Pancreas (tissue), 10 donors: ENCODE measurements around the gene ADGRV1. TPM values are rescaled to one million over a fixed set of nuclear protein-coding genes. Genes with fewer than 3 reads are reported as not detected.
"Not testable (repeated sequence)": the region's sequence is repeated elsewhere in the genome, so short reads cannot be mapped to it uniquely, and the experiment has no call there.

Experiments used
- ATAC-seq, 4 donors: fragments of 200-7000 bp; cut with Tn5 transposase; one replicate each; pipeline versions ENCODE4 v1.8.0 to v1.9.1; 2020; ENCODE audit warnings: mild to moderate bottlenecking in 4 of 4, moderate library complexity in 4 of 4
- DNase-seq, 6 donors: peaks; one replicate each; pipeline ENCODE4 v3.0.0-alpha.2; 2020
- FAIRE-seq: peaks from 2 replicates; lab custom pipeline; 2012; peaks lifted over from hg19 to GRCh38; lab: Jason Lieb, UNC
- H3K27ac ChIP-seq, 4 donors: fragments of 200-600 bp; sonication (generic); 1 replicate in 3 of 4; 2 replicates in 1 of 4; pipeline versions ENCODE4 v1.5.0 to v1.8.0; 2020
- H3K27me3 ChIP-seq, 4 donors: fragments of 200-600 bp; one replicate each; pipeline ENCODE4 v1.8.0; 2021
- H3K36me3 ChIP-seq, 3 donors: fragments of 200-600 bp; sonication (generic) in 1 of 3; one replicate each; pipeline versions ENCODE4 v1.5.0 to v1.8.0; 2020 to 2021
- H3K4me1 ChIP-seq, 3 donors: fragments of 200-600 bp; one replicate each; pipeline ENCODE4 v1.8.0; 2021
- H3K4me3 ChIP-seq, 4 donors: fragments of 200-600 bp; sonication (generic) in 2 of 4; one replicate each; pipeline versions ENCODE4 v1.5.0 to v1.8.0; 2020 to 2021
- H3K9me3 ChIP-seq, 4 donors: fragments of 200-600 bp; one replicate each; pipeline ENCODE4 v1.8.0; 2021
- WGBS, 2 donors: extraction: QIAGEN DNeasy Blood & Tissue Kit; methylation state at CpG; one replicate each; pipeline ENCODE4 v1.1.7; 2013; 5-methylcytosine and 5-hydroxymethylcytosine counted together
- intact Hi-C, 3 donors: fragments of 100-400 bp; cut with DNase I; formaldehyde crosslinking; loops; one replicate each; pipeline versions ENCODE4 v1.11.1 to v1.14.2; 2022
- polyA plus RNA-seq, 2 donors: library from polyadenylated mRNA; stranded (reverse); fragments of 200-250 nt; gene quantifications; one replicate each; pipeline ENCODE4 v1.2.3, GENCODE V29; 2013
- total RNA-seq, 6 donors: library from RNA; stranded (reverse); fragmentation: NEBNext Ultra II Directional in 4 of 6; extraction: Animal tissue kit (Norgen Biotek cat#: 25700) in 4 of 6; gene quantifications; one replicate each; pipeline versions ENCODE4 v1.2.1 to v1.2.4, GENCODE V29; 2021 to 2023
- TF ChIP-seq, protein P1 (sequence below), 4 donors: fragments of 200-600 bp; sonication (generic) in 3 of 4; IDR thresholded peaks; one replicate each; pipeline versions ENCODE4 v1.5.0 to v1.8.0; 2021; ENCODE audit warnings: antibody characterized with exemption in 4 of 4
- donor health status: healthy with polysubstance abuse.
- donor health status: DM: no; HTN: no; CAD: no; lungs with moderate emphysema.
- donor health status: DM: no; HTN: no; CAD: no.
- donor health status: control.
- donor health status: control.
- donor health status: Bipolar disorder and iron deficiency.
- donor health status: DM: yes; HTN: yes; CAD: no.
- donor health status: DM: no; HTN: no; CAD: no.
- donor health status: DM: no; HTN: no; CAD: no.
- donor health status: DM: yes; HTN: yes; CAD: no.

The ADGRV1 gene
- total and polyA plus RNA-seq, 8 donors: 3.9 to 6.9 (median 5.4) TPM

DNA sequence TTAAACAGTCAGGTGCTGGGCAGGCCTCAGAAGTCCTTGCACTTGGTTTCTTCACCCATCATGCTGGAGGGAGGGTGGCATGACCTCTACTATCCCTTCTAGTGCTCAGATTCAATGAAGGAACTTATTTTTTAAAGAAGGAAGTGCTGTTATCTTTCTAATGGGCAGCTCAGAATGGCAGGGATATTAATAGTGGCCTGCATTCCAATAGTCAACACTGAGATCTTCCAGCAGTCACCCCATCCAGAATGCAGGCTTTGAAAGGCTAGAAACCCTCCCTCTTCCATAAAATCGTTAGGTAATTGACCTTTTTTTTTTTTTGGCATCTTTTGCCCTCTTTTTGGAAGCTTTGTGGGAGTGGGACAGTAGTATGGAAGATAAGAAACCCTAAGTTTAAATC is 499.6 kb downstream of the ADGRV1 start:
- no peaks in the 10 kb centered on the region for H3K27me3 ChIP-seq
- ATAC-seq (peak in 1 of 4 donors; percentile 19), FAIRE-seq (no peak), DNase-seq (no peak)
- no peaks in the 10 kb centered on the region for H3K4me1 ChIP-seq
- no peak overlapping the region for H3K4me3 ChIP-seq
- TF ChIP-seq, protein P1, sequence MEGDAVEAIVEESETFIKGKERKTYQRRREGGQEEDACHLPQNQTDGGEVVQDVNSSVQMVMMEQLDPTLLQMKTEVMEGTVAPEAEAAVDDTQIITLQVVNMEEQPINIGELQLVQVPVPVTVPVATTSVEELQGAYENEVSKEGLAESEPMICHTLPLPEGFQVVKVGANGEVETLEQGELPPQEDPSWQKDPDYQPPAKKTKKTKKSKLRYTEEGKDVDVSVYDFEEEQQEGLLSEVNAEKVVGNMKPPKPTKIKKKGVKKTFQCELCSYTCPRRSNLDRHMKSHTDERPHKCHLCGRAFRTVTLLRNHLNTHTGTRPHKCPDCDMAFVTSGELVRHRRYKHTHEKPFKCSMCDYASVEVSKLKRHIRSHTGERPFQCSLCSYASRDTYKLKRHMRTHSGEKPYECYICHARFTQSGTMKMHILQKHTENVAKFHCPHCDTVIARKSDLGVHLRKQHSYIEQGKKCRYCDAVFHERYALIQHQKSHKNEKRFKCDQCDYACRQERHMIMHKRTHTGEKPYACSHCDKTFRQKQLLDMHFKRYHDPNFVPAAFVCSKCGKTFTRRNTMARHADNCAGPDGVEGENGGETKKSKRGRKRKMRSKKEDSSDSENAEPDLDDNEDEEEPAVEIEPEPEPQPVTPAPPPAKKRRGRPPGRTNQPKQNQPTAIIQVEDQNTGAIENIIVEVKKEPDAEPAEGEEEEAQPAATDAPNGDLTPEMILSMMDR (IDR thresholded peaks at IDR 0.05): no peak
- no peak overlapping the region for H3K27ac ChIP-seq
- H3K9me3 ChIP-seq: no peaks in the 10 kb centered on the region
- H3K36me3 ChIP-seq: no peaks in the 10 kb centered on the region
- WGBS, 2 donors: 0% methylated on average over 1 of the region's 1 CpG
- intact Hi-C loops: no loop called here

GRCh38 chr5:91058575-91058974 is 500.0 kb downstream of the ADGRV1 start:
- intact Hi-C loops: no loop called here
- Histone ChIP-seq H3K4me3 (no peak overlapping the region), H3K27me3 (no peaks in the 10 kb centered on the region), H3K36me3 (no peaks in the 10 kb centered on the region), H3K9me3 (no peaks in the 10 kb centered on the region), H3K27ac (no peak overlapping the region), H3K4me1 (no peaks in the 10 kb centered on the region)
- DNase-seq (no peak), FAIRE-seq (no peak), ATAC-seq (peak in 3 of 4 donors; percentile 26 to 88 (median 79))
- TF ChIP-seq, protein P1 (IDR thresholded peaks at IDR 0.05): no peak
- WGBS, 2 donors: 84 to 88% methylated on average over 4 of the region's 4 CpGs

DNA sequence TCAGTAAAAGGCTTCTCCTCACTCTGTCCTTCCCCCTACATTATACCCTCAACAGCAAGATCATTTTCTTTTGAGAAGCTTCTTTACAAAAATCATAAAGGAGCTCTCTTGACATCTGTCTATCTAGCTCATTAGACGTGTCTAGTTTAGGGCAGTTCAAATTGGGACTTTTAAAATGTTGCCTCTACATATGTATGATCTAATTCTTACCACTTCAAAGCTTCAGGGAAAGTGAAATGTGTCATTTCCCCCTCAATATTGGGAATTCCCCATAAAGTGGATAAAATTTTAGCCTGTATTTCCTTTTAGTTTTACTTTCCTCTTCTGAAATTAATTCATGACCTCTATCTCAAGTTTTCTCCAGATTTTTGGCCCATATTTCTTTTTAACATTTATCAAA is 500.8 kb downstream of the ADGRV1 start:
- TF ChIP-seq, protein P1 (IDR thresholded peaks at IDR 0.05): no peak
- Histone ChIP-seq H3K4me1 (no peaks in the 10 kb centered on the region), H3K27ac (no peak overlapping the region), H3K4me3 (no peak overlapping the region), H3K27me3 (no peaks in the 10 kb centered on the region), H3K9me3 (no peaks in the 10 kb centered on the region), H3K36me3 (no peaks in the 10 kb centered on the region)
- intact Hi-C loops: no loop called here
- WGBS, 2 donors: 66 to 68% methylated on average over 1 of the region's 1 CpG
- ATAC-seq: peak in 2 of 4 donors; percentile 51 to 56
- no peak for DNase-seq
- FAIRE-seq: no peak

- TF ChIP-seq, protein P1 (IDR thresholded peaks at IDR 0.05): no peak
- Histone ChIP-seq H3K4me3 (no peak overlapping the region), H3K36me3 (no peaks in the 10 kb centered on the region), H3K9me3 (no peaks in the 10 kb centered on the region), H3K4me1 (no peaks in the 10 kb centered on the region), H3K27me3 (no peaks in the 10 kb centered on the region), H3K27ac (no peak overlapping the region)
- WGBS, 2 donors: 84 to 87% methylated on average over 2 of the region's 2 CpGs
- intact Hi-C loops: no loop called here
- ATAC-seq (no peak), DNase-seq (no peak), FAIRE-seq (no peak)
Observed at GRCh38 chr5:91061094-91061493, 502.5 kb downstream of the ADGRV1 start.

GRCh38 chr5:91061946-91062562 is 503.5 kb downstream of the ADGRV1 start:
- intact Hi-C loops: no loop called here
- no peaks in the 10 kb centered on the region for H3K4me1 ChIP-seq
- no peaks in the 10 kb centered on the region for H3K36me3 ChIP-seq
- FAIRE-seq (no peak), ATAC-seq (no peak), DNase-seq (no peak)
- H3K27me3 ChIP-seq: no peaks in the 10 kb centered on the region
- WGBS, 2 donors: 53 to 57% methylated on average over 2 of the region's 2 CpGs
- TF ChIP-seq, protein P1 (IDR thresholded peaks at IDR 0.05): no peak
- H3K27ac ChIP-seq: no peak overlapping the region
- no peak overlapping the region for H3K4me3 ChIP-seq
- no peaks in the 10 kb centered on the region for H3K9me3 ChIP-seq

DNA sequence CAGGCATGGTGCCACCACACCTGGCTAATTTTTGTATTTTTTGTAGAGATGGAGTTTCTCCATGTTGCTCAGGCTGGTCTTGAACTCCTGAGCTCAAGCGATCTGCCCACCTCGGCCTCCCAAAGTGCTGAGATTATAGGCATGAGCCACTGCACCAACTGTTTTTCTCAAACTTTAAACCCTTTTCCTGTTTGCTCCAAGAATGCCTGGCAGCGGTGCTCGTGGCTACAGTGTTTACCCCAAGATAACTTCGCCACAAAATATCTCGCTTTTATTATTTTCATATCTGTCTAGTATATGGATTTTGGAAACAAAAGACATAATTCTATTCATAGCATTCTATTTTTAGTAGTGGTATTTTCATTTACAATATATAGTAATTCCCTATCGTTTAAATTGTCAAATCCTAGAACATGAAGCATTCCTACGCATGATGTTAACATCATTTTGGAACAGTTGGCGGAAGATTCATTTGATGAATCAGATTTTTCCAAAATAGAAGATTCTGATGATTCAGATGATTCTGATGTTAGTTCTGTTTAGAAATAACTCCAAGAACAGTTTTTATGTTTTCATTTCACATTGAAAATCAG is 504.6 kb downstream of the ADGRV1 start:
- H3K9me3 ChIP-seq, DNase-seq, H3K27ac ChIP-seq, H3K4me1 ChIP-seq, ATAC-seq, intact Hi-C loops, H3K36me3 ChIP-seq, H3K27me3 ChIP-seq, H3K4me3 ChIP-seq: not testable (repeated sequence)
- WGBS, 2 donors: 60 to 80% methylated on average over 9 of the region's 9 CpGs
- peak; percentile 43 for FAIRE-seq
